Trophoblast cell (in vitro differentiated cells and primary cell): ENCODE data around the gene ANKLE1.

Experiments
- DNase-seq, 2 donors: peaks; one replicate each; pipeline ENCODE4 v3.0.0-alpha.2; 2016
- H2AFZ ChIP-seq: 2 replicates; pipeline ENCODE4 v1.6.1; 2013; ENCODE audit warnings: low read length, moderate library complexity, mild to moderate bottlenecking; ENCODE audit not compliant: insufficient read depth, poor library complexity
- H2AK5ac ChIP-seq: 2 replicates; pipeline ENCODE4 v1.6.1; 2013; ENCODE audit warnings: mild to moderate bottlenecking, low read length
- H2BK120ac ChIP-seq: 2 replicates; pipeline ENCODE4 v1.6.1; 2013; ENCODE audit warnings: low read length, mild to moderate bottlenecking, moderate library complexity; ENCODE audit not compliant: insufficient read depth, poor library complexity
- H2BK12ac ChIP-seq: 2 replicates; pipeline ENCODE4 v1.6.1; 2013; ENCODE audit warnings: mild to moderate bottlenecking, low read length, moderate library complexity
- H2BK5ac ChIP-seq: 2 replicates; pipeline ENCODE4 v1.6.1; 2013; ENCODE audit warnings: low read length, low read depth, moderate library complexity, mild to moderate bottlenecking; ENCODE audit not compliant: poor library complexity
- H3K14ac ChIP-seq: 2 replicates; pipeline ENCODE4 v1.6.1; 2013; ENCODE audit warnings: mild to moderate bottlenecking, low read length
- H3K18ac ChIP-seq: 2 replicates; pipeline ENCODE4 v1.6.1; 2013; ENCODE audit warnings: mild to moderate bottlenecking, low read length
- H3K23ac ChIP-seq: 2 replicates; pipeline ENCODE4 v1.6.1; 2013; ENCODE audit warnings: low read length
- H3K27ac ChIP-seq: 2 replicates; pipeline ENCODE4 v1.5.1; 2013; ENCODE audit warnings: low read depth, mild to moderate bottlenecking, inconsistent platforms, low read length, moderate library complexity
- H3K27me3 ChIP-seq: 2 replicates; pipeline ENCODE4 v1.6.1; 2013; ENCODE audit warnings: inconsistent platforms, mild to moderate bottlenecking, low read length, moderate library complexity; ENCODE audit not compliant: insufficient read depth
- H3K36me3 ChIP-seq, 2 experiments: 1 replicate in 1 of 2; 2 replicates in 1 of 2; pipeline ENCODE4 v1.6.1; 2013; ENCODE audit warnings: low read length in 2 of 2, mild to moderate bottlenecking in 2 of 2, moderate library complexity in 1 of 2; ENCODE audit not compliant: insufficient read depth in 2 of 2, control insufficient read depth in 1 of 2
- H3K4ac ChIP-seq: 2 replicates; pipeline ENCODE4 v1.6.1; 2013; ENCODE audit warnings: low read depth, mild to moderate bottlenecking, low read length, moderate library complexity
- H3K4me1 ChIP-seq, 2 experiments: 1 replicate in 1 of 2; 2 replicates in 1 of 2; pipeline ENCODE4 v1.6.1; 2013; ENCODE audit warnings: low read length in 2 of 2, mild to moderate bottlenecking in 2 of 2, moderate library complexity in 1 of 2; ENCODE audit not compliant: insufficient read depth in 2 of 2, control insufficient read depth in 1 of 2
- H3K4me2 ChIP-seq: 2 replicates; pipeline ENCODE4 v1.6.1; 2013; ENCODE audit warnings: inconsistent platforms, mild to moderate bottlenecking, low read length, moderate library complexity
- H3K4me3 ChIP-seq: 2 replicates; pipeline ENCODE4 v1.5.1; 2013; ENCODE audit warnings: mild to moderate bottlenecking, low read depth, low read length, inconsistent platforms
- H3K79me1 ChIP-seq: one replicate; pipeline ENCODE4 v1.6.1; 2013; ENCODE audit warnings: low read length
- H3K79me2 ChIP-seq: 2 replicates; pipeline ENCODE4 v1.6.1; 2013; ENCODE audit warnings: low read length, mild to moderate bottlenecking; ENCODE audit not compliant: control insufficient read depth, insufficient read depth, poor library complexity
- H3K9ac ChIP-seq: 2 replicates; pipeline ENCODE4 v1.6.1; 2013; ENCODE audit warnings: mild to moderate bottlenecking, low read length
- H3K9me3 ChIP-seq: 2 replicates; pipeline ENCODE4 v1.6.1; 2013; ENCODE audit warnings: low read depth, mild to moderate bottlenecking, control low read depth, inconsistent platforms, low read length; ENCODE audit not compliant: insufficient read depth
- H4K12ac ChIP-seq: 2 replicates; pipeline ENCODE4 v1.6.1; 2013; ENCODE audit warnings: low read depth, mild to moderate bottlenecking, low read length, moderate library complexity
- H4K8ac ChIP-seq: 2 replicates; pipeline ENCODE4 v1.6.1; 2013; ENCODE audit warnings: low read depth, mild to moderate bottlenecking, low read length, moderate library complexity
- H4K91ac ChIP-seq: one replicate; pipeline ENCODE4 v1.6.1; 2013; ENCODE audit warnings: low read depth, mild to moderate bottlenecking, low read length, moderate library complexity
- WGBS: extraction: QIAGEN DNeasy Blood & Tissue Kit; methylation state at CpG from one replicate; pipeline ENCODE4 v1.1.7; 2013; ENCODE audit warnings: missing lambda C conversion rate; ENCODE audit not compliant: insufficient read length, insufficient coverage; ENCODE audit errors: extremely low coverage; 5-methylcytosine and 5-hydroxymethylcytosine counted together

The ANKLE1 gene

GRCh38 chr19:17243830-17244617 is 37.7 kb upstream of the ANKLE1 start:
- peak; percentile 48 to 58 for DNase-seq
- Histone ChIP-seq H3K14ac (peak overlapping the region; percentile 81), H3K79me2 (peaks cover 55% of the 10 kb centered on the region), H3K27me3 (no peaks in the 10 kb centered on the region), H2AK5ac (peak overlapping the region; percentile 66), H3K79me1 (peaks cover 56% of the 10 kb centered on the region), H3K4me1 (peaks cover 29 to 37% of the 10 kb centered on the region in 2 experiments), H3K27ac (peak overlapping the region; percentile 95), H2BK120ac (peak overlapping the region; percentile 69), H4K8ac (peak overlapping the region; percentile 89), H3K9me3 (peaks cover 7% of the 10 kb centered on the region), H3K18ac (peak overlapping the region; percentile 84), H3K4me3 (peak overlapping the region; percentile 95), H3K4ac (peak overlapping the region; percentile 95), H2AFZ (peak overlapping the region; percentile 61), H4K12ac (peak overlapping the region; percentile 91), H3K36me3 (peaks cover 16 to 18% of the 10 kb centered on the region in 2 experiments), H4K91ac (peak overlapping the region; percentile 98), H2BK12ac (no peak overlapping the region), H3K4me2 (peak overlapping the region; percentile 84), H2BK5ac (peak overlapping the region; percentile 94), H3K23ac (no peak overlapping the region), H3K9ac (peak overlapping the region; percentile 95)
- WGBS = no CpG with 5 or more reads among the region's 52 CpGs

- Histone ChIP-seq H3K79me1 (peaks cover 61% of the 10 kb centered on the region), H2AFZ (peak overlapping the region; percentile 12), H2AK5ac (peak overlapping the region; percentile 51), H3K4me3 (peak overlapping the region; percentile 95), H3K18ac (peak overlapping the region; percentile 84), H3K4me2 (peak overlapping the region; percentile 84), H3K14ac (peak overlapping the region; percentile 81), H3K9ac (peak overlapping the region; percentile 95), H3K4ac (peak overlapping the region; percentile 95), H3K4me1 (peaks cover 33 to 41% of the 10 kb centered on the region in 2 experiments), H2BK12ac (peak overlapping the region; percentile 67), H2BK5ac (peak overlapping the region; percentile 94), H3K23ac (no peak overlapping the region), H3K9me3 (peaks cover 7% of the 10 kb centered on the region), H3K79me2 (peaks cover 58% of the 10 kb centered on the region), H3K27ac (peak overlapping the region; percentile 95), H4K12ac (peak overlapping the region; percentile 91), H3K27me3 (no peaks in the 10 kb centered on the region), H4K8ac (peak overlapping the region; percentile 89), H2BK120ac (peak overlapping the region; percentile 69), H3K36me3 (peaks cover 15 to 17% of the 10 kb centered on the region in 2 experiments), H4K91ac (peak overlapping the region; percentile 98)
- DNase-seq = peak in 1 of 2 donors; percentile 61
- WGBS = no CpG with 5 or more reads among the region's 100 CpGs
Measured at GRCh38 chr19:17244618-17245534, 36.8 kb upstream of the ANKLE1 start.

- Histone ChIP-seq H3K79me1 (peaks cover 67% of the 10 kb centered on the region), H2BK5ac (peak within 1 kb of the TSS; percentile 94), H2BK12ac (peak within 1 kb of the TSS; percentile 94), H2BK120ac (peak within 1 kb of the TSS; percentile 85), H3K18ac (peak within 1 kb of the TSS; percentile 92), H3K4me2 (peak within 1 kb of the TSS; percentile 89), H3K4me3 (peak within 1 kb of the TSS; percentile 95), H3K36me3 (peaks cover 9 to 10% of the 10 kb centered on the region in 2 experiments), H3K9ac (peak within 1 kb of the TSS; percentile 95), H3K9me3 (peaks cover 5% of the 10 kb centered on the region), H3K4me1 (peaks cover 38 to 47% of the 10 kb centered on the region in 2 experiments), H4K12ac (peak within 1 kb of the TSS; percentile 91), H4K91ac (peak within 1 kb of the TSS; percentile 98), H3K4ac (peak within 1 kb of the TSS; percentile 95), H2AFZ (peak within 1 kb of the TSS; percentile 55), H3K23ac (no peak within 1 kb of the TSS), H3K14ac (peak within 1 kb of the TSS; percentile 96), H2AK5ac (peak within 1 kb of the TSS; percentile 51), H3K27me3 (no peaks in the 10 kb centered on the region), H3K79me2 (peaks cover 57% of the 10 kb centered on the region), H4K8ac (peak within 1 kb of the TSS; percentile 89), H3K27ac (peak within 1 kb of the TSS; percentile 100)
- DNase-seq = no peak
- WGBS = no CpG with 5 or more reads among the region's 72 CpGs
Measured at GRCh38 chr19:17245535-17245984, 36.1 kb upstream of the ANKLE1 start, which contains the start of gene NR2F6. NR2F6 (minus strand) TSS chr19:17245919; CDS start chr19:17245220, 699 bp downstream.
